Left lung (tissue), 10 donors: ENCODE data around the gene PRKACG. TPM values are rescaled to one million over a fixed set of nuclear protein-coding genes. Genes with fewer than 3 reads are reported as not detected.

Source experiments
- ATAC-seq: fragments of 200-7000 bp; cut with Tn5 transposase; one replicate; pipeline ENCODE4 v1.9.1; 2020; ENCODE audit warnings: moderate library complexity
- DNase-seq, 4 donors: peaks; one replicate each; pipeline ENCODE4 v3.0.0-alpha.2; 2013 to 2020
- H3K27ac ChIP-seq, 2 donors: fragments of 200-600 bp; sonication (generic) in 1 of 2; one replicate each; pipeline versions ENCODE4 v1.5.0 to v1.8.0; 2020 to 2021
- H3K27me3 ChIP-seq, 2 donors: fragments of 200-600 bp; sonication (generic) in 1 of 2; one replicate each; pipeline versions ENCODE4 v1.5.0 to v1.8.0; 2020 to 2021
- H3K36me3 ChIP-seq, 2 donors: fragments of 200-600 bp; sonication (generic) in 1 of 2; one replicate each; pipeline versions ENCODE4 v1.5.0 to v1.8.0; 2020 to 2021
- H3K4me1 ChIP-seq, 2 donors: fragments of 200-600 bp; one replicate each; pipeline ENCODE4 v1.8.0; 2021
- H3K4me3 ChIP-seq, 2 donors: fragments of 200-600 bp; sonication (generic) in 1 of 2; one replicate each; pipeline versions ENCODE4 v1.5.0 to v1.8.0; 2020 to 2021; ENCODE audit warnings: mild to moderate bottlenecking in 1 of 2
- H3K9me3 ChIP-seq, 2 donors: fragments of 200-600 bp; sonication (generic) in 1 of 2; one replicate each; pipeline versions ENCODE4 v1.5.0 to v1.8.0; 2020 to 2021
- intact Hi-C, 2 donors: fragments of 100-400 bp; cut with DNase I; formaldehyde crosslinking; loops; one replicate each; pipeline versions ENCODE4 v1.11.2 to v1.14.2; 2022
- polyA plus RNA-seq, 6 donors: library from polyadenylated mRNA; unstranded; fragments of 120-200 nt; gene quantifications; one replicate each; pipeline ENCODE4 v1.2.1, GENCODE V29; 2013; ENCODE audit not compliant: insufficient read length in 6 of 6
- total RNA-seq, 2 donors: library from RNA; stranded (reverse); fragmentation: NEBNext Ultra II Directional; extraction: Animal tissue kit (Norgen Biotek cat#: 25700); gene quantifications; one replicate each; pipeline ENCODE4 v1.2.1, GENCODE V29; 2021
- TF ChIP-seq, protein P1 (sequence below), 2 donors: fragments of 200-600 bp; sonication (generic) in 1 of 2; IDR thresholded peaks; one replicate each; pipeline versions ENCODE4 v1.5.0 to v1.8.0; 2021; ENCODE audit warnings: antibody characterized with exemption in 2 of 2
- donor health status: DM: no; HTN: yes; CAD: no.
- donor health status: DM: no; HTN: no; CAD: no.

PRKACG gene
- total and polyA plus RNA-seq, 8 donors: 0.14 TPM; not detected in 7

- no peaks in the 10 kb centered on the region for H3K27me3 ChIP-seq
- H3K36me3 ChIP-seq: no peaks in the 10 kb centered on the region
- peak within 1 kb of the TSS; percentile 50 to 74 for H3K4me3 ChIP-seq
- intact Hi-C loops: no loop called here
- H3K9me3 ChIP-seq: no peaks in the 10 kb centered on the region
- peaks cover 3 to 14% of the 10 kb centered on the region in 2 donors for H3K4me1 ChIP-seq
- DNase-seq: peak; percentile 86 to 98 (median 88)
- H3K27ac ChIP-seq: peak within 1 kb of the TSS; percentile 73 to 86
- peak; percentile 98 for ATAC-seq
- TF ChIP-seq, protein P1, sequence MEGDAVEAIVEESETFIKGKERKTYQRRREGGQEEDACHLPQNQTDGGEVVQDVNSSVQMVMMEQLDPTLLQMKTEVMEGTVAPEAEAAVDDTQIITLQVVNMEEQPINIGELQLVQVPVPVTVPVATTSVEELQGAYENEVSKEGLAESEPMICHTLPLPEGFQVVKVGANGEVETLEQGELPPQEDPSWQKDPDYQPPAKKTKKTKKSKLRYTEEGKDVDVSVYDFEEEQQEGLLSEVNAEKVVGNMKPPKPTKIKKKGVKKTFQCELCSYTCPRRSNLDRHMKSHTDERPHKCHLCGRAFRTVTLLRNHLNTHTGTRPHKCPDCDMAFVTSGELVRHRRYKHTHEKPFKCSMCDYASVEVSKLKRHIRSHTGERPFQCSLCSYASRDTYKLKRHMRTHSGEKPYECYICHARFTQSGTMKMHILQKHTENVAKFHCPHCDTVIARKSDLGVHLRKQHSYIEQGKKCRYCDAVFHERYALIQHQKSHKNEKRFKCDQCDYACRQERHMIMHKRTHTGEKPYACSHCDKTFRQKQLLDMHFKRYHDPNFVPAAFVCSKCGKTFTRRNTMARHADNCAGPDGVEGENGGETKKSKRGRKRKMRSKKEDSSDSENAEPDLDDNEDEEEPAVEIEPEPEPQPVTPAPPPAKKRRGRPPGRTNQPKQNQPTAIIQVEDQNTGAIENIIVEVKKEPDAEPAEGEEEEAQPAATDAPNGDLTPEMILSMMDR (IDR thresholded peaks at IDR 0.05): peak; percentile 99
These were observed 21.8 kb upstream of the PRKACG start, which contains the start of gene FXN for GRCh38 chr9:69035438-69036308. FXN (plus strand) TSS chr9:69035752; CDS start chr9:69035783, 31 bp downstream.

GRCh38 chr9:69034071-69034470 is 20.2 kb upstream of the PRKACG start:
- ATAC-seq (no peak), DNase-seq (no peak)
- H3K36me3 ChIP-seq: no peaks in the 10 kb centered on the region
- peaks cover 0 to 6% of the 10 kb centered on the region in 2 donors for H3K9me3 ChIP-seq
- H3K27ac ChIP-seq: no peak overlapping the region
- peaks cover 3 to 14% of the 10 kb centered on the region in 2 donors for H3K4me1 ChIP-seq
- TF ChIP-seq, protein P1 (IDR thresholded peaks at IDR 0.05): no peak
- H3K4me3 ChIP-seq: no peak overlapping the region
- intact Hi-C loops: no loop called here
- H3K27me3 ChIP-seq: no peaks in the 10 kb centered on the region

DNA sequence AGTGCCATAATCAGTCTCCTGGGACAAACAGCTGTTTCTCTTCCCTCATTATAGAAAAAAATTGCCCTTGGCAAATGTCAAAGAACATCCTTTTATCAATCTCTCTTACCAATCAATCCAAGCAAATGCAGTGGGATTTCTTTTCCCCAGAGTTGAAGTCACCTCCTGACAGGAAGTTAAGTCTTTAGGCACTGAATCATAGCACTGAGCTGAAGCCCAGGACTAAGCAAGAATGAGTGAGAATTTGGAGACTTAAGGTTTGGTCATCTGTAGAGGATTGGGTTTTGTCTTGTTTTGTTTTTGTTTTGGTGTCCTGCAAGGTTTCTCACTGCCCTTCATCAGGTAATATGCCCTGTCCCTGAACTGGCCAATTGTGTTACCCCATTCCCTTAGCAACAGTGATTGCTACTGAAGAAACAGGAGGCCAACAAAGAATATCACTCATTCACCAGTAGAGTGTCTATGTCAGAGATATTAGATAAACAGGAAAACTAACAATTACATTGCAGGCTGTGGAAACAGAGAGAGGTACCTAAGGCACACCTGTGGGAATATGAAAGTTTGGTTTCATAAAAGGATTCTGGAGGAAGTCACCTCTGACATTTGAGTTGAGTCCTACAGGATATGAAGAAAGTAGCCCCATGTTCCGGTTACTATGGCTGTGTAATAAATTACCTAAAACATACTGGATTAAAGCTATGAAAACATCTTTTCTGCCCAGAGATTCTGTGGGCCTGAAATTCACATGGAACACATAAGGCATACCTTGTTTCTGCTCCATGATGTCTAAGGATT is 17.1 kb upstream of the PRKACG start:
- Histone ChIP-seq H3K27ac (no peak overlapping the region), H3K36me3 (no peaks in the 10 kb centered on the region), H3K9me3 (peaks cover 0 to 6% of the 10 kb centered on the region in 2 donors), H3K4me1 (peaks cover 3 to 19% of the 10 kb centered on the region in 2 donors), H3K4me3 (no peak overlapping the region), H3K27me3 (no peaks in the 10 kb centered on the region)
- intact Hi-C loops: no loop called here
- TF ChIP-seq, protein P1 (IDR thresholded peaks at IDR 0.05): no peak
- ATAC-seq: no peak
- no peak for DNase-seq

- no peak overlapping the region for H3K27ac ChIP-seq
- DNase-seq (no peak), ATAC-seq (no peak)
- peaks cover 0 to 13% of the 10 kb centered on the region in 2 donors for H3K4me1 ChIP-seq
- no peaks in the 10 kb centered on the region for H3K36me3 ChIP-seq
- no peak overlapping the region for H3K4me3 ChIP-seq
- H3K27me3 ChIP-seq: no peaks in the 10 kb centered on the region
- intact Hi-C loops: no loop called here
- TF ChIP-seq, protein P1 (IDR thresholded peaks at IDR 0.05): no peak
- H3K9me3 ChIP-seq: peaks cover 0 to 6% of the 10 kb centered on the region in 2 donors
These were observed 15.6 kb upstream of the PRKACG start for GRCh38 chr9:69029535-69029934.

- TF ChIP-seq, protein P1 (IDR thresholded peaks at IDR 0.05): no peak
- intact Hi-C loops: no loop called here
These were observed 14.8 kb upstream of the PRKACG start for GRCh38 chr9:69028754-69029153.

More at GRCh38 chr9:69028754-69029153, 14.8 kb upstream of the PRKACG start:
- no peaks in the 10 kb centered on the region for H3K36me3 ChIP-seq
- no peak overlapping the region for H3K4me3 ChIP-seq
- H3K4me1 ChIP-seq: peaks cover 0 to 13% of the 10 kb centered on the region in 2 donors
- DNase-seq: no peak
- no peak for ATAC-seq
- no peak overlapping the region for H3K27ac ChIP-seq
- no peaks in the 10 kb centered on the region for H3K27me3 ChIP-seq
- peaks cover 0 to 6% of the 10 kb centered on the region in 2 donors for H3K9me3 ChIP-seq
